ENCODE measurements around the gene OR10D3.
"Not testable (repeated sequence)": the region's sequence is repeated elsewhere in the genome, so short reads cannot be mapped to it uniquely, and the experiment has no call there.

Gene OR10D3

GRCh38 chr11:124195189-124195734 is 12.1 kb downstream of the OR10D3 start:
- DNase-seq = peak; percentile 19

GRCh38 chr11:124197999-124198398 is 14.9 kb downstream of the OR10D3 start:
- DNase-seq = no peak

- DNase-seq = no peak
Measured at GRCh38 chr11:124198897-124199296, 15.8 kb downstream of the OR10D3 start.

- DNase-seq = no peak
Measured at GRCh38 chr11:124199702-124200101, 16.6 kb downstream of the OR10D3 start.

- no peak for DNase-seq
Measured at GRCh38 chr11:124200671-124201070, 17.5 kb downstream of the OR10D3 start.

GRCh38 chr11:124202951-124203350 is 19.8 kb downstream of the OR10D3 start:
- no peak for DNase-seq

GRCh38 chr11:124204008-124204407 is 20.9 kb downstream of the OR10D3 start:
- no peak for DNase-seq

GRCh38 chr11:124207102-124207792 is 24.1 kb downstream of the OR10D3 start:
- no peak for DNase-seq

- DNase-seq = no peak
Measured at GRCh38 chr11:124209824-124210357, 26.7 kb downstream of the OR10D3 start.

GRCh38 chr11:124210421-124210820 is 27.3 kb downstream of the OR10D3 start:
- no peak for DNase-seq

- DNase-seq = no peak
Measured at GRCh38 chr11:124211321-124211720, 28.2 kb downstream of the OR10D3 start.

GRCh38 chr11:124214027-124214426 is 30.9 kb downstream of the OR10D3 start:
- no peak for DNase-seq

- no peak for DNase-seq
Measured at GRCh38 chr11:124219126-124219525, 36.0 kb downstream of the OR10D3 start.

- no peak for DNase-seq
Measured at GRCh38 chr11:124222407-124222806, 39.3 kb downstream of the OR10D3 start.

- DNase-seq = not testable (repeated sequence)
Measured at GRCh38 chr11:124224618-124225423, 41.7 kb downstream of the OR10D3 start.

- no peak for DNase-seq
Measured at GRCh38 chr11:124225471-124225870, 42.3 kb downstream of the OR10D3 start.

- no peak for DNase-seq
Measured at GRCh38 chr11:124233376-124233775, 50.2 kb downstream of the OR10D3 start.

Measured in effector CD4-positive, alpha-beta T cell (primary cell).